NCI-H1092 (cell line): ENCODE measurements around the gene DCLRE1B.

Experiments used
- DNase-seq: peaks from one replicate; lab custom pipeline; 2025; lab: John Stamatoyannopoulos, UW

DCLRE1B gene

GRCh38 chr1:113928187-113928930, 23.2 kb downstream of the DCLRE1B start:
- DNase-seq, result no peak

- peak; percentile 90 for DNase-seq
These were observed 24.0 kb downstream of the DCLRE1B start, which contains the start of gene HIPK1 for GRCh38 chr1:113928941-113929749. HIPK1 (plus strand) TSS chr1:113929324.

GRCh38 chr1:113929750-113930498, 24.8 kb downstream of the DCLRE1B start:
- DNase-seq, result no peak

- no peak for DNase-seq
These were observed 25.5 kb downstream of the DCLRE1B start for GRCh38 chr1:113930499-113931161.

GRCh38 chr1:113931451-113931851, 26.3 kb downstream of the DCLRE1B start:
- DNase-seq, result no peak

- DNase-seq, result no peak
These were observed 28.9 kb downstream of the DCLRE1B start for GRCh38 chr1:113934006-113934405.

- DNase-seq, result no peak
These were observed 29.5 kb downstream of the DCLRE1B start for GRCh38 chr1:113934511-113935055.

GRCh38 chr1:113935176-113935575, 30.1 kb downstream of the DCLRE1B start:
- no peak for DNase-seq

- DNase-seq, result no peak
These were observed 30.8 kb downstream of the DCLRE1B start for GRCh38 chr1:113935970-113936369.

GRCh38 chr1:113937146-113937545, 32.0 kb downstream of the DCLRE1B start:
- DNase-seq, result no peak

- no peak for DNase-seq
These were observed 33.1 kb downstream of the DCLRE1B start for GRCh38 chr1:113938192-113938591.

GRCh38 chr1:113940365-113941244, 35.5 kb downstream of the DCLRE1B start:
- no peak for DNase-seq

- DNase-seq, result no peak
These were observed 36.1 kb downstream of the DCLRE1B start for GRCh38 chr1:113941245-113941559.

- no peak for DNase-seq
These were observed 37.4 kb downstream of the DCLRE1B start for GRCh38 chr1:113942527-113942926.

- no peak for DNase-seq
These were observed 38.1 kb downstream of the DCLRE1B start for GRCh38 chr1:113943028-113943811.

- no peak for DNase-seq
These were observed 40.2 kb downstream of the DCLRE1B start for GRCh38 chr1:113945329-113945728.

GRCh38 chr1:113946112-113946511, 41.0 kb downstream of the DCLRE1B start:
- no peak for DNase-seq

GRCh38 chr1:113946678-113947387, 41.7 kb downstream of the DCLRE1B start:
- no peak for DNase-seq

GRCh38 chr1:113947388-113948107, 42.4 kb downstream of the DCLRE1B start:
- no peak for DNase-seq
